ENCODE results near the gene USP22.

USP22 gene

DNA sequence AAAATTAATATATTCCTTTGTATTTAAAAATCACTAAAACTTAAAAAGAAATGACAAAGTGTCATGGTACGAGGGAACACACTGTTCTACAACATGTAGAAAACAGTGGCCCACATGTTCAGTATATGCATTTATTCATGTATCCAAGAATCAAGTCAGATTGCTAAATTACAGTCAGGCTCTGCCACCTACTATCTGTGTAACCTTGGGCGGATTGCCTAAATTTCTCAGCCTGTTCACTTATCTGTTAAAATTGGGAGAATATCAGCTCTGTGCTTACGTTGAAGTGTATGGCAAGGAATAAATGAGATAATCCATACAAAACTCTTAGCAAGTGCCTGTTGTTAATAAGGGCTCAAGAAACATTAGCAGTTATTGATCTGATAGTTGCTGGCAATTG is 3.4 kb upstream of the USP22 start:
- no peak for DNase-seq (ENCODE audit: low spot score)

DNA sequence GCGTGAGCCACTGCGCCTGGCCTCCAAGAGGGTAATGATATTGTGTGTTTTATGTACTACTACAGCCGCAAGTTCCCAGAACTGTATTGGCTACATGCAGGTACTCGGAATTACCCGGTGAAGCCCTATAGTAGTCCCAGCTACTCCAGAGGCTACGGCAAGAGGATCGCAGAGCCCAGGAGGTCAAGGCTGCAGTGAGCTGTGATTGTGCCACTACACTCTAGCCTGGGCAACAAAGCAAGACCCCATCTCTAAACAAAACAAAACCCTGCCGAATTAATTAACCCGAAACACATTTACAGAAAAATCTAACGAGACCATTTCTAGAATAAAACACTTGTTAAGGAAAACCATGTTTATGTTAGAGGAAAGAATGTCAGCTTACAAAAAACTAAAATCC is 2.2 kb upstream of the USP22 start:
- DNase-seq (ENCODE audit: low spot score), result no peak

- peak; percentile 99 for DNase-seq (ENCODE audit: low spot score)
These were observed 753 bp upstream of the USP22 start for GRCh38 chr17:21043296-21044232.

DNA sequence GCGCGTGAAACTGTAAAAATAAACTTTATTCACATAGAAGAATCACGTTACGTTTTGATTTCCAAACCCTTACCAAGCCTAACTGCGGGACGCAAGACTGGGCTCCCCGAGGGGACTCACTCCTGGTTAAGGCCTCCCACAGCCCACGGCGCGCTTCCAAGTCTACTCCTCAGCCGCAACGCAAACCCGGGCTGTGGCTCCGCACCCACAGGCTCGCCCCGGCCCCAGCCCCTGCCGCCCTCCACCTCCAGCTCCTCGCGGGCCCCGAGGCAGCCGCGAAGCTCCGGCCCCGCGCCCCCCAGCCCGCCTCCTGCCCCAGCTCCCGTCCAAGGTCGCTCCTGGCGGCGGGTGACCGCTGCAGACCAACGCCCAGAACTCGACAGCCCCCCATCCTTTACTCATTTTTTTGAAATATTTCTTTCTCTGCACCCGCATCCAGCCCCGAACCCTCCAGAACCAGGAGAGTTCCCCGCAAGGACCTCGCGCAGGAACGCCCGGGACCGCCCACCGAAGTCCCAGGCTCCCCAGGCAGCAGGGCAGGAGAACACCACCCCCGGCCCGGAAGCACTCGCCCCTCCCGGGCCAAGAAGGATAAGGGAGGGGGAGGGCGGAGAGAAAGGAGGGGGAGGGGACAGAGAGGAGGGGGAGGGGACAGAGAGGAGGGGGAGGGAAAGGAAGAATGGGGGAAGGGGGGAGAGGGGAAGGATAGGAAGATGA is 912 bp downstream of the USP22 start:
- DNase-seq (ENCODE audit: low spot score), result peak; percentile 84

- DNase-seq (ENCODE audit: low spot score), result peak; percentile 78
These were observed 2.8 kb downstream of the USP22 start for GRCh38 chr17:21039839-21040575.

- no peak for DNase-seq (ENCODE audit: low spot score)
These were observed 5.6 kb downstream of the USP22 start for GRCh38 chr17:21037117-21037803.

- DNase-seq (ENCODE audit: low spot score), result no peak
These were observed 6.4 kb downstream of the USP22 start for GRCh38 chr17:21036361-21036881.

- no peak for DNase-seq (ENCODE audit: low spot score)
These were observed 7.4 kb downstream of the USP22 start for GRCh38 chr17:21035406-21035805.

DNA sequence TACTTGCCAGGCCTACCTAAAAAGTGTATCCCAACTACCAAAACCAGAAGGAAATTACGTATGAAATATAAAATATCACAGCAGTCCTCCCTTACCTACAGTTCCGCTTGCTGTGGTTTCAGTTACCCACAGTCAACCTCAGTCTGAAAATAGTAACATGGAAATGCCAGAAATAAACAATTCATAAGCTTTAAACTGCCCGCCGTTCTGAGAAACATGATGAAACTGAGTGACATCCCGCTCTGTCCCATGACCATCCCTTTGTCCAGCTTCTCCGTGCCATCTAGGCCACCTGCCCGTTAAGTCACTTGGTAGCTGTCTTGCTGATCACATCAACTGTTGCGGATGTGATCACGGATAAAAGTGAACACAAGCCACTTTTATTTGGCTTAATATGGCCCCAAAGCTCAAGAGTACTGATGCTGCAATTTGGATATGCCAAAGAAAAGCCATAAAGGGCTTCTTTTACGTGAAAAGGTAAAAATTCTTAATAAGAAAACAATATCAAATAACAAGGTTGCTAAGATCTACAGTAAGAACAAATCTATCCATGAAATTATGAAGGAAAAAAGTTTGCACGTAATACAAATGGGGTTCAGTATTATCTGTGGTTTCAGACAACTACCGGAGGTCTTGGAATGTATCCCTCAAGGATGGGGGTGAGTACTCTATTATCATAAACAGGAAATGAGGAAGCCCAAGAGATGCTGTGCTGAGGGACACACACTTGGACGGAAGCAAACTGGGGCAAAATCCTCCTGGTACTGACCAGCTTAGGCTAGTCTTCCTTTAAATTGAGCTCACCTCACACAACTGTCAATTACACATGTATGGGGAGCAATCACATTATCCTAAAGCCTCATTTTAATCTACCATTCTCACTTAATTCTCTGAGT is 8.2 kb downstream of the USP22 start:
- DNase-seq (ENCODE audit: low spot score), result no peak

GRCh38 chr17:21033350-21033749 is 9.5 kb downstream of the USP22 start:
- no peak for DNase-seq (ENCODE audit: low spot score)

DNA sequence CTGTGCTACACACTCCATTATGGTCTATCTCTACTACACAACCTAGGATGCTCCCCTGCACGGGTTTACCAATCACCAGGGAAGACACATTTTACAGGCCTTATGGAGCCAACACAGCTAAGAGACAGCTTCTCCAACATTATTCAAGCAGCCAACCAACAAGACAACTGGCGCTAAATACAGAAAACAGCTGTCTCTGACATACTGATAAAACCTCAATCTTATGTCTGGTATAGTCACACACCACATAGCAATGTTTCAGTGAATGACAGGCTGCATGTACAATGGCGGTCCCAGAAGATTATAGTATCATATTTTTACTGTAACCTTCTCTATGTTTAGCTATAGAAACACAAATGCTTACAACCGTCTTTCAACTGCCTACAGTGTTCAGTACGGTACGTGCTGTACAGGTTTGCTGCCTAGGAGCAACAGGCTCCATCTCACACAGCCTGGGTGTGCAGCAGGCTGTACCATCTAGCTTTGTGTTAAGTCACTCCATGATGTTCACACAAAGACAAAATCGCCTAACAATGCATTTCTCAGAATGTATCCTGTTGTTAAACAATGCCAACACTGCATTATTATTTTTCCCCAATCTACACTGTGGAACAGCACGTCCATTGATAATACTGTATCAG is 10.9 kb downstream of the USP22 start:
- no peak for DNase-seq (ENCODE audit: low spot score)

DNA sequence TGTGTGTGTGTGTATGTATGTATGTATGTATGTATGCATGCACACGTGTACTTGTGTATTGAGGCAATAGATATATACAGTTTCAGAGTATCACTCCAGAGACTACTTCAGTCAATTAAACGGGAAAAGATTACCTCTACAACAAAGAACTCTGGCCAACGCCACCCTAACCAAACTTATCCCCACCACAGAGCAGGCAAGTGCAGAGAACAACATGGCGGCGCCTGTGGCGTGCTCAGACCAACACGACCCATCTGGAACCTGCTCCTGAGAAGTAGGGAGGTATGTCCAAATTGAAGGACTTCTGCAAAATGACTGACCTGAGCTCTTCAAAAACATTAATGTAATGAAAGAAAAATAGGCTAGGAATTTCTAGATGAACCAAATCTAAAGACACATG is 12.4 kb downstream of the USP22 start:
- DNase-seq (ENCODE audit: low spot score), result no peak

GRCh38 chr17:21029515-21029914 is 13.3 kb downstream of the USP22 start:
- DNase-seq (ENCODE audit: low spot score), result no peak

GRCh38 chr17:21029036-21029435 is 13.8 kb downstream of the USP22 start:
- peak; percentile 42 for DNase-seq (ENCODE audit: low spot score)

GRCh38 chr17:21028192-21028591 is 14.6 kb downstream of the USP22 start:
- no peak for DNase-seq (ENCODE audit: low spot score)

- DNase-seq (ENCODE audit: low spot score), result no peak
These were observed 15.8 kb downstream of the USP22 start for GRCh38 chr17:21027031-21027430.

GRCh38 chr17:21025451-21025850 is 17.4 kb downstream of the USP22 start:
- no peak for DNase-seq (ENCODE audit: low spot score)

DNA sequence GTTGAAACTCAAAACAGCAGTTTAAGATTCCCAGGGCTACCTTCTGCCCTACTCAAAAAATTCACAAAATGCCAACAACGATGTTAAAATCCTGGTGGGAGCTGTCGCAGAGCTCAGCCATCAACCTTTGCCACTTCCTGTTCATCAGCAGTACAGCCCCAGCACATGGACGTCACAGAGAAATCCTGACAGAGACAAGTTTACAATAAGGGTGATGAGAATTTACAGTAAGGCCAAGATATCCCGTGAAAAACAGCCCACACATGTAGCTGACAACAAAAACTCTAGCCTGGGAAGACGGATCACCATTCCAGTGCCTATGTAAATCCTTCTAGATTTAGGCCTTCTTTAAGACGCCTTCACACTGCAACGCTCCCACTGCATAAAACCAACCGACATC is 18.8 kb downstream of the USP22 start:
- no peak for DNase-seq (ENCODE audit: low spot score)

- DNase-seq (ENCODE audit: low spot score), result no peak
These were observed 21.5 kb downstream of the USP22 start for GRCh38 chr17:21021208-21021803.

DNA sequence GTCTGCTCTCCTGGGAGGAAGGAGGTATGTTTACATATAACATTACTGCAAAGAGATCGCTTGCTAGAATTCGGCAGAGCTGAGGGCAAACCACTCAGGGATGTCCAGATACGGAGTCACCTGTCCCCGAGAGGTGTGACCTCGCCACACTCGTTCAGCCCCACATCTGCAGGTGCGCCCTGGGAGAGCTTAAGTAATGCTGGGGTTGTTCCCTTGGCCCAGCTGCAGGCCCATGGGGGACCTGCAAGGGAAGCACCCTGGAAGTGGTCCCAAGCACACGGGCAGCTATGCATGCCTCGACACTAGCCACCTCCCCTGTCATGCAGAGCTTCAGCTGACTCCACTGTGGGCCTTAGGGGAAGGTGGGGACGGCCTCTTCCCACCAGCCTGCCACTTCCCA is 22.2 kb downstream of the USP22 start:
- DNase-seq (ENCODE audit: low spot score), result no peak

All from kidney tubule cell (primary cell).